Stimulated activated CD4-positive, alpha-beta T cell treated with anti-CD3 and anti-CD28 coated beads, Interleukin-12 subunit alpha, Interleukin-12 subunit beta, amount 100 ng/mL, for 24 hours (primary cell): ENCODE data around the gene WDR70.
"Not testable (repeated sequence)": the region's sequence is repeated elsewhere in the genome, so short reads cannot be mapped to it uniquely, and the experiment has no call there.

Experiments used
- DNase-seq, 2 experiments: peaks; one replicate each; pipeline ENCODE4 v3.0.0-alpha.2; 2020; ENCODE audit warnings: low read depth in 2 of 2

WDR70 gene

DNA sequence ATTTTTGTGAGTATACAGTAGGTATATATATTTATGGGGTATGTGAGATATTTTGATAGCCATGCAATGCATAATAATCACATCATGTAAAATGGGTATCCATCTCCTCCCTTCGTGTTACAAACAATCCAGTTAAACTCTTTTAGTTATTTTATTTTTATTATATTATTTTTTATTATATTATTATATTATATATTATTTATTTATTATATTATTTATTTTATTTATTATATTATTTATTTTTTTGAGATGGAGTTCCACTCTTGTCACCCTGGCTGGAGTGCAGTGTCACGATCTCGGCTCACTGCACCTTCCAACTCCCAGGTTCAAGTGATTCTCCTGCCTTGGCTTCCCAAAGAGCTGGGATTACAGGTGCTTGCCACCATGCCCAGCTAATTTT, 138.6 kb downstream of the WDR70 start:
- no peak for DNase-seq

DNA sequence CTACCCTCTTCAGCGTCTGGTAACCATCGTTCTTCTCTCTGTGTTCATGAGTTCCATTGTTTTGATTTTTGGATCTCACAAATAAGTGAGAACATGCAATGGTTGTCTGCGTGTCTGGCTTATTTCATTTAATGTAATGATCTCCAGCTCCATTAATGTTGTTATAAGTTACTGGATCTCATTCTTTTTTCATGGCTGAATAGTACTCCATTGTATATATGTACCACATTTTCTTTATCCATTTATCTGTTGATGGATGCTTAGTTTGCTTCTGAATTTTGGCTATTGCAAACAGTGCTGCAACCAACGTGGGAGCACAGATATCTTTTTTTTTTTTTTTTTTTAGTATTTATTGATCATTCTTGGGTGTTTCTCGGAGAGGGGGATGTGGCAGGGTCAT, 139.2 kb downstream of the WDR70 start:
- DNase-seq = not testable (repeated sequence)

GRCh38 chr5:37519304-37519703, 140.2 kb downstream of the WDR70 start:
- no peak for DNase-seq

GRCh38 chr5:37519807-37520206, 140.7 kb downstream of the WDR70 start:
- DNase-seq = no peak

GRCh38 chr5:37520811-37521210, 141.7 kb downstream of the WDR70 start:
- no peak for DNase-seq

GRCh38 chr5:37532976-37533740, 154.0 kb downstream of the WDR70 start:
- no peak for DNase-seq

GRCh38 chr5:37533851-37534250, 154.7 kb downstream of the WDR70 start:
- DNase-seq = no peak

DNA sequence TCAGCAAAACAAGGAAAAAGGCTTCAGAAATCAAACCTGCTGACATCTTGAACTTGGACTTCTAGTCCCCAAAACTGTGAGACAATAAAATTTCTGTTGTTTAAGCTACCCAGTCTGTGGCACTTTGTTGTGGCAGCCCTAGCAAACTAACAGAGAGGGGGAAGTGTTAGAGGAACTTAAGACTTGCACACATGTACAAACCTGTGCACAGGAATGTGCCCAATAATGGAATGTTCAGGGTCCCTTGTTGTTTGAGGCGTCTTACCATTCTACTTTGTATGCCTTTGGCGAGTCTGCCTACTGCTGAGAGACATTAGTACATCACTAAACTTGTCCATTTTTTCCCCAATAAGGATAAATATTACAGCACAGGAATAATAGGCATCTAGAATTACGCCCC, 160.3 kb downstream of the WDR70 start:
- no peak for DNase-seq

DNA sequence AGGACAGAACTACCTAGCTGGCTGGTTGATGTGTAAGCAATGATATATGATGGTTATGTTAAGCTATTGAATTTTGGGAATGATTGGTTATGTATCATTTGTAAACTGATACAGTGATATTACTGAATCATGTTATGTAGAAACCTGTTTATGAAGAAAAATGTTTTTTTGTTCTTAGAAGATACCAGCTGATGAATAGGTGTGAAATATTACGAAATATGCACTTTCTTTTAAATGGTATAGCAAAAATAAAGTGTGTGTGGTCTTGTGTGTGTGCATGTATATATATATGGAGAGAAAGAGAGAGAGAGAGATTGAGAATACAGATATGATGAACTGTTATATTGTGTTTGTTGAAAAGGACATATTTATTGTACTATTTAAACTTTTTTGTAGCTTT, 164.1 kb downstream of the WDR70 start:
- DNase-seq = no peak

DNA sequence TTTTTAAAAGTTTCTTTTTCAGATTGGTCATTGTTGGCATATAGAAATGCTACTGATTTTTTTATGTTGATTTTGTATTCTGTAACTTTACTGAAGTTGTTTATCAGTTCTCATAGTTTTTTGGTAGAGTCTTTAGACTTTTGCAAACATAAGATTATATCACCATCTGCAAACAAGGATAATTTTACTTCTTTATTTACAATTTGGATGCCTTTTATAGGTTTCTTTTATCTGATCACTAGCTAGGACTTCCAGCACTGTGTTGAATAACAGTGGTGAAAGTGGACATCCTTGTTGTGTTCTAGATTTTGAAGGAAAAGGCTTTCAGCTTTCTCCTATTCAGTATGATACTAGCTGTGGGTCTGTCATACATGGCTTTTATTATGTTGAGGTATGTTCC, 170.3 kb downstream of the WDR70 start:
- DNase-seq = no peak

- DNase-seq = no peak
These were observed 173.0 kb downstream of the WDR70 start for GRCh38 chr5:37552161-37552560.

DNA sequence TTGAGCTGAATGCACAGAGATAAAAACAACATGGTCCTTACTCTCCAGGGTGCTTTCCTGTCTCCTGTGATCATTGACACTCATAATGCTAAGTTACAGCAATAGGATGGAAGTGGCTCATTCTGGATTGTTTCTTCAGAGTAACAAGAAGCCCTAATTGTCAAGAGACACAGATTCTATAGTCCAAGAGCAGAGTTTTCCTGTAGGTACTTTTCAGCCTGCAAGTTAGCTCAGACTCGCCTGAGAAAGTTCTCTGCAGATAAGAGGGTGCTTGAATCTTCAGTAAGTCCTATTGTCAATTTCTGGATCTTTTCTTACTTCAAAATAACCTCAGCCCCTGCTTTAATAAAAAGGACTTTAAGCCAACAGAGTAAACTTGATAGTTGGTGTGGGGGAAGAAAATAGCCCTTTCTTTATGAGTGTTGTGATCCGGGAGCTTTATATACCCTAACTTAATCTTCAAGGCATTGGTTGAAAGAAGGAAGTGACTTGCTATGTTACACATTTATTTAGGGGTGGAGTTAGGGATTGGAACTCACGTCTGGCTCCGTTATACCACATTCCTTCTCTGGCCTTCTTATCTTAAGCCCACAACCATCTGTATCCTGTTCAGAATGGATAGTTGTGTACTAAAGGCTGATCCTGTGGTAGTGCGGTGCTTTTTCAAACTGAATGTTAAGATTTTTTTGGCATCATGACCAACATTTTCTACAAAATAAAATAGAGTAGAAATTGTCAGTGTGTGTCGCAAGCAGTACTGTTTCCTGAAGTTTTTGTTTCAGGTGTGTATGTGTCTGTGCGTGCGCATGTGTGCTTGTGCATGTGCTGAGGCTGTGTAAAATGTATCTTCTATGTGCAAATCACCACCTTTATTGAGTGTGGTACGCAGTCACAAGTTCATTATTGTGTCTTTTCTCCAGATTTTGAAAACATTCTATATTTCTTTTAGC, 173.9 kb downstream of the WDR70 start:
- DNase-seq = no peak

DNA sequence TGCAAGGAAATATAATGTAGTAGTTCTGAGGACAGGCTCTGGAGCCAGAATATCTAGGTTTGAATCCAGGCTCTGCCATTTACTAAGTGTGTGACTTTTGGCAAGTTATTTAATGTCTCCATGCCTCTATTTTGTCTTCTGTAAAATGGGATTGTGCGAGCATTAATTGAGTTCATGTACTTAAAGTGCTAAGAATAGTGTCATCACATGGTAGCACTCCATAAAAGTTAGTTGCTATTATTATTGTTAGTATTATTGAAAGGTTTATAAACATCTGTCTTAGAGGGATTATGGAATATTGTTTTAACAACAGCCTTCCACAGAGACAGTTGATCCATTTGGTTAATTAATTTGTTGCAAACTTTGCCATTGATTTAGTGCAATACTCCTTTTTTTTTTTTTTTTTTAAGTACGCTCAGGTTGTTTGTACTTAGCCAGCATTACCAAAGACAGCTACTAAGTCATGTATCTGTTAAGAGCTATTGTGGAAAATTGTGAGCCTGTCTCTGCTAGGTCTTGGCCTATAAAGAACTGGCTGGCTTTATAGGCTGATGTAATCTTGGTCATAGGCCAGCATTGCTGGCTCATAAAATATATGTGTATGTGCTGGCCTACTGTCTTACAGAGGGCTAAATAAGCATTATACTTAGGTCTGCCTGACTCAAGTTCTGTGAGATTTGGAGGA, 174.7 kb downstream of the WDR70 start:
- DNase-seq = no peak

GRCh38 chr5:37554405-37554739, 175.3 kb downstream of the WDR70 start:
- no peak for DNase-seq

GRCh38 chr5:37554938-37555337, 175.8 kb downstream of the WDR70 start:
- DNase-seq = no peak

DNA sequence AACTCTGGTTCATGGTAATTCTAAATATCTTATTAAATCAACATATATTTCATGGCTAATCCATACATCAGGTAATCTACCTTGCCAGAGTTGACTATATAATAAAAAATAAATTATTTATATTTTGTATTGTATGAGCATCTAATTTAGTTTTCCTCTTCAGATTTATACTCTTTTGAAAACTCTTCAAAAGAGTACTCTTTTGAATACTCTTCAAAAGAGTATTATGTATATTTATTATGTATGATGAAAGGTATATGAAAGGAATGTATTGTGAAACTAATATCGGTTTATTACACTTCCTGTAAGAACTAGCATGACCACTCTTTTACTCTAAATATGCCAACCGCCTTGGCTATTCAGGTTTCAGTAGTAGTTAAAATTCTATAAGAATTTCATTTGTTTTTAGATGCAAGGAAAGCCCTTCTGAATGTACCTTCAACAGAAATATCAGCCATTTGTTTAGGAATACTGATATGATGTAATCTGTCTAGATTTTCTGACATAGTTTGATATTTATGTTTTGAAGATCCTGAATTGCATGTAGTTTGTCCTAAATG, 178.7 kb downstream of the WDR70 start:
- DNase-seq = no peak

GRCh38 chr5:37565062-37565670, 186.0 kb downstream of the WDR70 start:
- DNase-seq = no peak

GRCh38 chr5:37567566-37567965, 188.4 kb downstream of the WDR70 start:
- DNase-seq = no peak

GRCh38 chr5:37568018-37568753, 189.1 kb downstream of the WDR70 start:
- DNase-seq = no peak

- no peak for DNase-seq
These were observed 189.8 kb downstream of the WDR70 start for GRCh38 chr5:37568893-37569292.

- no peak for DNase-seq
These were observed 190.3 kb downstream of the WDR70 start for GRCh38 chr5:37569466-37569865.
